Breast epithelium (tissue), 3 donors: Measurements from ENCODE around the gene CPEB2.

Source experiments
- POLR2A ChIP-seq: fragments of 450-650 bp; IDR thresholded peaks from one replicate; pipeline ENCODE4 v1.6.1; 2016; ENCODE audit warnings: antibody characterized with exemption, mild to moderate bottlenecking, moderate library complexity
- POLR2AphosphoS5 ChIP-seq, 3 donors: sonication (generic); formaldehyde crosslinking; IDR thresholded peaks; one replicate each; pipeline ENCODE4 v1.6.1; 2017; ENCODE audit warnings: antibody characterized with exemption in 3 of 3
- TF ChIP-seq, protein P1 (sequence below), 3 donors: fragments of 450-650 bp; IDR thresholded peaks; one replicate each; pipeline ENCODE4 v1.5.1; 2016 to 2017; ENCODE audit warnings: antibody characterized with exemption in 3 of 3, mild to moderate bottlenecking in 3 of 3, moderate library complexity in 3 of 3

DNA sequence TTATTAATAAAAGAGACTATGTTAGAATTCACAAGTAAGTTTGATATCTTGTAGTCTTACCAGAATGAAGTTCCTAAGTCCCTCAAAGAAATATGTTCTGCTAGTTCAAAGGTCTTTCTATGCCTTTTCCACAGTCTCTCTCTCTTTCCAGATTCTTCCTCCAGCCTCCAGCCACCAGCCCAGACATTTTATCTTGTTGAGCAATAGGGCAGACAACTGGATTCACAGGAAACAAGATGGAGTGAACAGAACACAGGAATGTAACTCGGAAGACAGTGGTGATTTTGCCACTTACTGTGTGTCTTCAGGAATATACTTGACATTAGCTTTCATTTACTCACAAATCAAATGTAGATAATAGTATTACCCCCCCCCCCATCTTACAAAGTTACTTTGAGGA, 17.1 kb upstream of the CPEB2 start:
- no peak for TF ChIP-seq POLR2A
- TF ChIP-seq POLR2AphosphoS5 (IDR thresholded peaks at IDR 0.05), result no peak
- TF ChIP-seq, protein P1, sequence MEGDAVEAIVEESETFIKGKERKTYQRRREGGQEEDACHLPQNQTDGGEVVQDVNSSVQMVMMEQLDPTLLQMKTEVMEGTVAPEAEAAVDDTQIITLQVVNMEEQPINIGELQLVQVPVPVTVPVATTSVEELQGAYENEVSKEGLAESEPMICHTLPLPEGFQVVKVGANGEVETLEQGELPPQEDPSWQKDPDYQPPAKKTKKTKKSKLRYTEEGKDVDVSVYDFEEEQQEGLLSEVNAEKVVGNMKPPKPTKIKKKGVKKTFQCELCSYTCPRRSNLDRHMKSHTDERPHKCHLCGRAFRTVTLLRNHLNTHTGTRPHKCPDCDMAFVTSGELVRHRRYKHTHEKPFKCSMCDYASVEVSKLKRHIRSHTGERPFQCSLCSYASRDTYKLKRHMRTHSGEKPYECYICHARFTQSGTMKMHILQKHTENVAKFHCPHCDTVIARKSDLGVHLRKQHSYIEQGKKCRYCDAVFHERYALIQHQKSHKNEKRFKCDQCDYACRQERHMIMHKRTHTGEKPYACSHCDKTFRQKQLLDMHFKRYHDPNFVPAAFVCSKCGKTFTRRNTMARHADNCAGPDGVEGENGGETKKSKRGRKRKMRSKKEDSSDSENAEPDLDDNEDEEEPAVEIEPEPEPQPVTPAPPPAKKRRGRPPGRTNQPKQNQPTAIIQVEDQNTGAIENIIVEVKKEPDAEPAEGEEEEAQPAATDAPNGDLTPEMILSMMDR (IDR thresholded peaks at IDR 0.05), result no peak
